Neural progenitor cell (in vitro differentiated cells): Measurements from ENCODE around the gene SELENOM. TPM values are rescaled to one million over a fixed set of nuclear protein-coding genes. Genes with fewer than 3 reads are reported as not detected.

Experiments
- DNase-seq: peaks from one replicate; pipeline ENCODE4 v3.0.0-alpha.2; 2016; ENCODE audit warnings: low spot score
- H2AFZ ChIP-seq: fragments of 200-600 bp; sonication (generic); replicated peaks from 2 replicates; pipeline ENCODE4 v1.6.1; 2016; ENCODE audit warnings: antibody characterized with exemption
- H3F3A ChIP-seq: fragments of 200-600 bp; sonication (generic); 2 replicates; pipeline ENCODE4 v1.6.1; 2016; ENCODE audit warnings: antibody characterized with exemption, low read depth
- H3K27ac ChIP-seq: fragments of 200-600 bp; sonication (generic); 2 replicates; pipeline ENCODE4 v1.5.1; 2016; ENCODE audit warnings: mild to moderate bottlenecking
- H3K27me3 ChIP-seq: fragments of 200-600 bp; sonication (generic); 2 replicates; pipeline ENCODE4 v1.6.1; 2016; ENCODE audit warnings: mild to moderate bottlenecking, moderate library complexity
- H3K36me3 ChIP-seq: fragments of 200-600 bp; sonication (generic); 2 replicates; pipeline ENCODE4 v1.5.1; 2016
- H3K4me1 ChIP-seq: fragments of 200-600 bp; sonication (generic); 2 replicates; pipeline ENCODE4 v1.6.1; 2016; ENCODE audit warnings: mixed run types
- H3K4me2 ChIP-seq: fragments of 200-600 bp; sonication (generic); 2 replicates; pipeline ENCODE4 v1.6.1; 2016
- H3K4me3 ChIP-seq: fragments of 200-600 bp; sonication (generic); 2 replicates; pipeline ENCODE4 v1.5.1; 2016
- H3K79me2 ChIP-seq: fragments of 200-600 bp; sonication (generic); 2 replicates; pipeline ENCODE4 v1.6.1; 2016; ENCODE audit warnings: low read depth
- H3K9ac ChIP-seq: fragments of 200-600 bp; sonication (generic); 2 replicates; pipeline ENCODE4 v1.6.1; 2016
- H3K9me3 ChIP-seq: fragments of 200-600 bp; sonication (generic); 2 replicates; pipeline ENCODE4 v1.5.1; 2016; ENCODE audit warnings: low read depth
- H4K20me1 ChIP-seq: fragments of 200-600 bp; sonication (generic); 2 replicates; pipeline ENCODE4 v1.6.1; 2016; ENCODE audit warnings: low read depth
- H3K27ac Mint-ChIP-seq: 3 replicates; pipeline ENCODE4 v1.8.0; 2021; ENCODE audit warnings: mixed read lengths
- H3K27me3 Mint-ChIP-seq: 2 replicates; pipeline ENCODE4 v1.8.0; 2022; ENCODE audit warnings: low read depth, mild to moderate bottlenecking, inconsistent platforms, moderate library complexity, mixed read lengths; ENCODE audit not compliant: insufficient read depth
- H3K36me3 Mint-ChIP-seq: 3 replicates; pipeline ENCODE4 v1.8.0; 2021; ENCODE audit warnings: mixed read lengths
- H3K4me1 Mint-ChIP-seq: 3 replicates; pipeline ENCODE4 v1.8.0; 2021; ENCODE audit warnings: mixed read lengths
- H3K4me3 Mint-ChIP-seq: 3 replicates; pipeline ENCODE4 v1.8.0; 2021; ENCODE audit warnings: mild to moderate bottlenecking, moderate library complexity, mixed read lengths
- H3K9me3 Mint-ChIP-seq: 3 replicates; pipeline ENCODE4 v1.8.0; 2020; ENCODE audit warnings: mixed read lengths
- CTCF ChIP-seq: fragments of 200-600 bp; sonication (generic); IDR thresholded peaks from 2 replicates; pipeline ENCODE4 v1.5.1; 2017; ENCODE audit warnings: antibody characterized with exemption, mild to moderate bottlenecking
- EZH2 ChIP-seq: fragments of 200-600 bp; sonication (generic); IDR thresholded peaks from 2 replicates; pipeline ENCODE4 v1.6.1; 2017; ENCODE audit warnings: antibody characterized with exemption, mild to moderate bottlenecking, moderate library complexity
- EZH2phosphoT487 ChIP-seq: fragments of 200-600 bp; sonication (generic); IDR thresholded peaks from 2 replicates; pipeline ENCODE4 v1.6.1; 2017; ENCODE audit warnings: antibody characterized with exemption
- total RNA-seq: library from RNA; depleted of rRNA; stranded (reverse); fragments of >200 nt; gene quantifications from 2 replicates; pipeline ENCODE4 v1.2.3, GENCODE V29; 2015; ENCODE audit warnings: low replicate concordance

The SELENOM gene
- total RNA-seq, 1 donor from 2014 or later, result 7.4 TPM

DNA sequence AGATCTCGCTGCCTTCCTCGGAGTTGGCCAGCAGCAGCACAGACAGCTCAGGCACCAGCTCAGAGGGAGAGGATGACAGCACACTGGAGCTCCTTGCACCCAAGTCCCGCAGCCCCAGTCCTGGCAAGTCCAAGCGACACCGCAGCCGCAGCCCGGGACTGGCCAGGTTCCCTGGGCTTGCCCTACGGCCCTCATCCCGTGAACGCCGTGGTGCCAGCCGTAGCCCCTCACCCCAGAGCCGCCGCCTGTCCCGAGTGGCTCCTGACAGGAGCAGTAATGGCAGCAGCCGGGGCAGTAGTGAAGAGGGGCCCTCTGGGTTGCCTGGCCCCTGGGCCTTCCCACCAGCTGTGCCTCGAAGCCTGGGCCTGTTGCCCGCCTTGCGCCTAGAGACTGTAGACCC lies 26.5 kb upstream of the SELENOM start:
- Histone ChIP-seq H3F3A (no peaks in the 10 kb centered on the region), H4K20me1 (no peaks in the 10 kb centered on the region), H3K9ac (no peak overlapping the region), H3K4me3 (no peak overlapping the region), H3K4me1 (no peaks in the 10 kb centered on the region), H3K79me2 (no peaks in the 10 kb centered on the region), H2AFZ (no peak overlapping the region), H3K9me3 (no peaks in the 10 kb centered on the region), H3K27ac (no peak overlapping the region), H3K4me2 (no peak overlapping the region), H3K27me3 (no peaks in the 10 kb centered on the region), H3K36me3 (no peaks in the 10 kb centered on the region)
- Mint-ChIP-seq H3K36me3 (peaks cover 7% of the 10 kb centered on the region), H3K27ac (no peak overlapping the region), H3K4me3 (no peak overlapping the region), H3K9me3 (no peaks in the 10 kb centered on the region), H3K27me3 (peaks cover 6% of the 10 kb centered on the region), H3K4me1 (peaks cover 12% of the 10 kb centered on the region)
- TF ChIP-seq EZH2phosphoT487, result no peak
- TF ChIP-seq CTCF, result no peak
- TF ChIP-seq EZH2, result no peak
- DNase-seq, result no peak

DNA sequence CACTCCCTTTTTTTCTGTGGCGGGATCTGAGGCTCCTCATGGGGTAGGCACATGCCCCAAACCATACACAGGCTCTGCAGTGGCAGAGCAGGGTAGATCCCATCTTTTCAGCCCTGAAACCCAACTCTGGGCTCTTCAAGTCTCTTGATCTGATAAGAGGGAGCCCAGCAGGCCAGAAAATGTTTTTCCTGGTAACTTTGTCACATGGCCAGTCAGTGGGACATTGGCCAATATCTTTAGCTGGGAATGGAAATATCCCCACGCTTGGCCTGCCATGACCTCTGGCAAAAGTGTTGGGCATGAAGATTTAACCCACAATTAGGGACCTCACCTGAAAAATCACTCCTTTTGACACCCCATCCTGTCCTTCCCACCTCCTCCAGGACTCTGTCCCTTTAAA lies 23.5 kb upstream of the SELENOM start:
- H3K4me1 ChIP-seq, result no peaks in the 10 kb centered on the region
- Mint-ChIP-seq H3K27me3 (peaks cover 2% of the 10 kb centered on the region), H3K27ac (no peak overlapping the region), H3K4me1 (no peaks in the 10 kb centered on the region), H3K4me3 (no peak overlapping the region), H3K9me3 (no peaks in the 10 kb centered on the region), H3K36me3 (peaks cover 4% of the 10 kb centered on the region)
- H3K9me3 ChIP-seq, result no peaks in the 10 kb centered on the region
- H4K20me1 ChIP-seq, result no peaks in the 10 kb centered on the region
- H3K79me2 ChIP-seq, result no peaks in the 10 kb centered on the region
- H3K27ac ChIP-seq, result no peak overlapping the region
- H3K27me3 ChIP-seq, result no peaks in the 10 kb centered on the region
- H3K9ac ChIP-seq, result no peak overlapping the region
- TF ChIP-seq EZH2phosphoT487 (no peak), EZH2 (no peak), CTCF (no peak)
- DNase-seq, result no peak
- no peak overlapping the region for H3K4me3 ChIP-seq
- H3K4me2 ChIP-seq, result no peak overlapping the region
- H3K36me3 ChIP-seq, result no peaks in the 10 kb centered on the region
- H3F3A ChIP-seq, result no peaks in the 10 kb centered on the region
- H2AFZ ChIP-seq, result no peak overlapping the region

- no peak overlapping the region for H2AFZ ChIP-seq
- Mint-ChIP-seq H3K9me3 (no peaks in the 10 kb centered on the region), H3K4me3 (no peak overlapping the region), H3K36me3 (no peaks in the 10 kb centered on the region), H3K27me3 (no peaks in the 10 kb centered on the region), H3K27ac (no peak overlapping the region), H3K4me1 (peaks cover 4% of the 10 kb centered on the region)
- no peaks in the 10 kb centered on the region for H3K36me3 ChIP-seq
- no peak for DNase-seq
- no peaks in the 10 kb centered on the region for H3K27me3 ChIP-seq
- H3K79me2 ChIP-seq, result no peaks in the 10 kb centered on the region
- H3K4me2 ChIP-seq, result no peak overlapping the region
- H3K27ac ChIP-seq, result no peak overlapping the region
- H3F3A ChIP-seq, result no peaks in the 10 kb centered on the region
- H3K9ac ChIP-seq, result no peak overlapping the region
- no peaks in the 10 kb centered on the region for H3K9me3 ChIP-seq
- no peak overlapping the region for H3K4me3 ChIP-seq
- no peaks in the 10 kb centered on the region for H3K4me1 ChIP-seq
- no peaks in the 10 kb centered on the region for H4K20me1 ChIP-seq
- TF ChIP-seq EZH2phosphoT487 (no peak), EZH2 (no peak), CTCF (no peak)
Measured at GRCh38 chr22:31128156-31128555, 20.8 kb upstream of the SELENOM start.
